ENCODE results near the gene TFAP2B.

Gene TFAP2B

DNA sequence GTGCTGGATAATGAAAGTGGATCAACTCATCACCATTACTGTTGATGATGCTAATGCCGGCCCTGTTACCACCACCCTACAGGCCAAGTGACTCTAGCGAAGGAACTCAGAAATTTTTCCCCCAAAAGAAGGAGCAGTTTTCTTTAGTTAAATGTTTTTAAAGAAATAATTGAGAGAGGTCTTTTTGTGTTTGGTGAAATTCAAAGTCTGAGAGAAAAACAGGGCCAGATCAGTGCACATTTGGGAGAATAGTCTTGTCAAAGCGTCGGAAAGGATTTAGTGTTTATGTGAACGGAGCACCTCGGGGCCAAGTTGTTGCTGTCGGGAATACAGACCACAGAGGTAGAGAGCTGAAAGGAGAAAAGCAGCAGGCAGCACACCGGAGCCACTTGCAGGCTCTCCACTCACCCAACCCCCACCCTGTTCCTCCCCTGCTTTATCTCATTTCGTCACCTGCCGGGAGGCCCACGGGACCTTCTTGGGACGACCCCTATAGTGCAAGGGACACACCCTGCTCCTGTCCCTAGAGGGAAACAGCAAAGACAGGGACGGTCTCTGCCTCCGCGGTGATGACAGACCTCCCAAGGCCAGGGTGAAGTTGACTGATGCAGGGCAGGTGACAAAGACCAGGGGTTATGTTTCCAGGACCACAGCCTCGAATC, 6.8 kb downstream of the TFAP2B start:
- DNase-seq (ENCODE audit: low spot score) = no peak

DNA sequence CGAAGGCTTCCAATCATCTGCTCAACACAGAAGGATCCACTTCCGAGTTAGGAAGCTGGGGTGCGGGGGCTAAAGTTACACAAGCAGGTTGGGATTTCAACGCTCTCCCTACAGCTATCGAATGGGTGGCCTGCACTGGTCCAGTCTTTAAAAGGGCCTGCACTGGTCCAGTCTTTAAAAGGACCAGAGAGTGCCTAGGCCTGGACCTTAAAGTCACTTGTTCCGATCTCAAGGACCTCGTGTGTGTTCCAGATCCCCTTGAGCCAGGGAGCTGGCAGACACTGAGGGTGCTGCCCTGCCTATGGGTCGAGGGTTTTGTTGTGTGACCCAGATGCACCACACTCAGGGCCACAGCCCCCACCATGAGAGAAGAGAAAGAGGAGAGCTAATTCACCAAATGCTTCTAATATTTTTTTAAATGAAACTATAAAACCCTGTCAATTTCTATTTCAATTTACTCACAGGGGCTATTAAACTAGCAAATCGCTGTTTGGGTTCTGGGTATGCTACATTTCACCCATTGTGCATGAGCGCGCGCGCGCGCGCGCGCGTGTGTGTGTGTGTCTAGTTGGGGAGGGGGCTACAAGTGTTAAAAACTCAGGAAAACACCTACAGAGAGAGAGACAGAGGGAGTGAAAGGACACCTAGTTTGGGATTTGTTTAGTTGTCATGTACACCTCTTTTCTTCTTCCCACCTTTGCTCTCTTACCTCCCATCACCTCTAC, 7.5 kb downstream of the TFAP2B start:
- DNase-seq (ENCODE audit: low spot score) = no peak

DNA sequence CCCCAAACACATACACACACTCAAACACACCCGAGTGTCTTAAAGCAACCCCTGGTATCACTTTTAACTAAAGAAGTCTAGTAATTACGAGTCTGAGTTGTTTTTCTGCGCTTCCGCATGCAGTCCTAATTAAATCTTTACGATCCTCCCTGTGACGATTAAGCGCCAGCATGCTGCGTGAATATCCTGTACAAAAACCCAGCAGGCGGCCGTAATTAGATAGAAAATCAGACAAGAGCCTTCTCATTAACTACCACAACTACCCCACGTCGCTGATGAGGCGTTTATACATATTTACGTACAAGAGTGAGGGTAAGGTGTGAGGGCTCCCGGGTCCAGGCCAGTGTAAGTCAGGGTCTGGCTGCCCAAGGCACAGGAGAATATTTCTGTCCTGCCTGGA, 8.1 kb downstream of the TFAP2B start:
- no peak for DNase-seq (ENCODE audit: low spot score)

DNA sequence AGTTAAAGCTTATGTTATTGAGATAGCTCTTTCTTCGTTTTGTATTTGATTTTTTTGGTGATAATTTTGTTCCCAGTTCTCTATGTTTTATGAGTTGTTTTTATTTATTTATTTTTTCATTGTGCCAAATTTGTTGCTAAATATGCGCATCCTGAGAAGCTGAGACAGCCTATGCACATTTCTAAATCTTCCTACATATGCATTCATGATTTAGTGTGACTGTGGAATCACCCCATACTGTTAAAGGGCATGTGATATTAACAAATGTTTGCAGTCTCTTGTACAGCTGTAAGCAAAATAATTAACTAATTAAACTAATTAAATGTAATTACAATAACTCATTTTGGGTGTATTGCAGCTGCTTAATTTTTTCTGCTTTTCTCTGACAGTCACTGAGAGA, 10.4 kb downstream of the TFAP2B start:
- DNase-seq (ENCODE audit: low spot score) = no peak

DNA sequence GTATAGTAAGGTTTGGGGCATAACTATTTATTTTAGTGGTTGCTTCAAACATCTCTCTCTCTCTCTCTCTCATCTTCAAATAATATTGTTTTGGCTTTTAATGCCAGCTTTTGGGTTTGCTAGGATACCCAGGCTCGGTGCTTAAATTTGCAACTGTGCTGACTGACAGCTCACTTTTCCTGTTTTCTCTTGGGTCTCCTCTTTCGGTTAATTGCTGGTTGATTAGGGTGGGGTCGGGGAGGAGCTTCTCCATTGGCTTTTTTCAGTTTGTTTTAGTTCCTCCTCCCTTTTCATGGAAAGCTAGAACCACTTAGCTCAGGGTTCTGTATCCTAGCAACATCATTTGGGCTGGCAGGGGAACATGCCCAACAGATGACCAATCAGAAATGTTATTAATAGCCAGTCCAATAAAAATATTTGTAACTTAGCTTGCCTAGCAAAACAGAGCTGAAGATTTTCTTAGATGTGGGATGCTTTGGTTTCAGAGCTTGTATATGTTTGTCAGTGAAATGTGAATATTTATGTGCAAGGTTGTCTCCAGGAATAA, 11.3 kb downstream of the TFAP2B start:
- DNase-seq (ENCODE audit: low spot score) = no peak

DNA sequence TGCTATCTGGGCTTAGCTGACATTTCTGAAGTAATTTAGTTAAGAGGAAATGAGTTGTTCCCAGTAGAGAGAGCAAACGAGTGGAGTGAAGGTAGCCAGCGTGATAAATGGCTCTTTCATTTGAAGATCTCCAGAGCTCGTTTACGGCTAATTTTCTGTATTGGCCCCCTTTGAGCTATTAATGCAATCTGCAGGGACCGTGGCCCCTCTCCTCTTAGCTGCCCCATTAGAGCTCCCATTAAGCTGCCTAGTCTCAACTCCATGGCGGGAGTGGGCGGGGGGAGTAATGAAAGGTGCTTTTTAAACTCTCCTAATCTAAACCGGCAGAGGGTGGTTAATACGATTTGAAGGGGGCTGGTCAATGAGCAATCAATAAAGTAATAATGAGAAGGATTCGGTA, 12.5 kb downstream of the TFAP2B start:
- DNase-seq (ENCODE audit: low spot score) = no peak

DNA sequence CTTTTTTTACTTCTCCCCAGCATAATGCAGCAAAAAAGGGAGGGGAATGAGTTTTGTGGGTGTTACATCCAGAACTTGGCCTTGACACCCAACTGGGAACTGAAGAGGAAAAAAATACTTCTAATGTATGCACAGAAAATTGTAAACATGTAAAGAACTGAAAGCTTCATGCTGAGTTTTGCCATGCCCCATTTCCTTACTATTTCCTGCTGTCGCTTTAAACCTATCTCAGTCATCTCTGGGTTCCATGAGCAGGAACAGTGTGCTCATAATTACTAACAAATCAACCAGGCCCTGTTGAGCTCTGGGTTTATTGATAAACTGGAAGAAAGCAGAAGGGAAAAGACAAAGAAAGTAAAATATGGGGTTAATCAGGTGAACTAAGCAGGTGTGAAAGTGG, 14.2 kb downstream of the TFAP2B start:
- DNase-seq (ENCODE audit: low spot score) = no peak

DNA sequence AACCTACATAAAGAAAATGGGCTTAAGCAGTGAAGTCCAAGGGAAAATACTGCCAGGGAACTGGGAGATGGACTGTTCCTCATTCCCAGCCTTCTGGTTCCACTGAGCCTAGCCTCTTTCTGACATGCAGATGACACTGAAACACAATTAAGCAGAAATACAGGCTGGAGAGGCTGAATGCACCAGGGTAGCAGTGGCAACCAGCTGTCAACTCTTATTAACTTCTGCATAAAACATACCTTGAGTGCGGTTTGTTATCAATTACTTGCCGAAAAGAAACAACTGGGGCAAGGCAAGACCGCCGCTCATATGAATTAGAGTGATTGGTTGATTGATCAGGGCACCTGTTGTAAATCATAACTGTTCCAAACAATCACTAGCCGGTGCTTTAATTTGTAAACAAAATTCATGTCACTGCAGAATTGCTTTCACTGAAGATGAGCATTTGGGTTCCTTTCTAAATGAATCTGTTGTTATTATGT, 16.3 kb downstream of the TFAP2B start:
- no peak for DNase-seq (ENCODE audit: low spot score)

DNA sequence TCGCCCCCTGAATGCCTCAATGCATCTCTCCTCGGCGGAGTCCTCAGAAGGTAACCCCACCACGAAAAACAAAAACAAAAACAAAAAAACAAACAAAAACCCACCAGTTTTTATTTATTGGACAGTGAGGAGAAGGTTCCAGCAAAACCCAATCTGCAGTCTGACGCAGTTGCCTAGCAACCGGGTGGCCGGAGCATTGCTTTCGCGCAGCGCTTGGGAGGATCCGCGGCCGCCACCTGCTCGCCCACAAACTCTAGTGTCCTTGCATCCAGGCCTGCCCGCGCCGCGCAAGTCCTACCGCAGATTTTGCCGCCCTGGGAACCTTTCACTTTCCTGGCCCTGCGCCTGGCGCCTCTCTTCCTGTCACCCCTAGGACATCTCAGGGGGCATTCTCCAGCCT, 17.6 kb downstream of the TFAP2B start:
- DNase-seq (ENCODE audit: low spot score) = no peak

DNA sequence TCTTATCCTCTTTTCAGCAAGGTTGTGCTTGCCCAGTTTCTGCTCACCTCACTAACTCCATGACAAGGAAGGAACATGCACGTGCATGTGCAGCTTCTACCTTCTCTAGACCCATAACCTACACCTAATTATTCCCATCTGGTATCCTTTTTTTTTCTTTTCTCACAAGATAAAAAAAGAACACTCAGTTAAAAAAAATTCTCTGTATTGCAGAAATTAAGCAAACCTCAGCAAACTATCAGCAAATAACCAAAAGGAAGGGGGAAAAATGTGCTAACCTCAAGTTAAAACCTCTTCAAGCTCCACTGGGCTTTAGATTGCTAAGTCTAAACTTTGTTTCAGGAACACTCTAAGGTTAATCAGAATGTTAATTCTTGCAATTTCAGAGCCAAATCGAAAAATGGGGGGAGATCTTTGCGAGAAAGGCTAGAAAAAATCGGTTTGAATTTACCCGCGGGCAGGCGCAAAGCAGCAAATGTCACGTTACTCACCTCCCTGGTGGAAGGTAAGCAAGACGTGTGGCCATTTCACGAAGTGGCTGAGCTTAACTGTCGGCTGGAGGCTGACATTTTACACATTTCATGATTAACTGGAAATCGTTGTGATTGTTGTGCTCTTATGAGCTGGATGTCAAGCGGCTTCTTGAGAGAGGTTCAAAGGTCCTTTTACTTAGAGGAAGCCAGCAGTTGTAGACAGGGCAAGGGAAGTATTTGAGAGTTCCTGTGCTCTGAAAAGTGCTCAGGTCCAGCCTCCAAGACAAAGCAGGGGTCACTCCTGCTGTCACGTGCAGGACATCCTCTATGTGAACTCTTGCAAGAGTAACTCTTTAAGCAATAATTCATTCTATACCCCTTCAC, 19.1 kb downstream of the TFAP2B start:
- no peak for DNase-seq (ENCODE audit: low spot score)

DNA sequence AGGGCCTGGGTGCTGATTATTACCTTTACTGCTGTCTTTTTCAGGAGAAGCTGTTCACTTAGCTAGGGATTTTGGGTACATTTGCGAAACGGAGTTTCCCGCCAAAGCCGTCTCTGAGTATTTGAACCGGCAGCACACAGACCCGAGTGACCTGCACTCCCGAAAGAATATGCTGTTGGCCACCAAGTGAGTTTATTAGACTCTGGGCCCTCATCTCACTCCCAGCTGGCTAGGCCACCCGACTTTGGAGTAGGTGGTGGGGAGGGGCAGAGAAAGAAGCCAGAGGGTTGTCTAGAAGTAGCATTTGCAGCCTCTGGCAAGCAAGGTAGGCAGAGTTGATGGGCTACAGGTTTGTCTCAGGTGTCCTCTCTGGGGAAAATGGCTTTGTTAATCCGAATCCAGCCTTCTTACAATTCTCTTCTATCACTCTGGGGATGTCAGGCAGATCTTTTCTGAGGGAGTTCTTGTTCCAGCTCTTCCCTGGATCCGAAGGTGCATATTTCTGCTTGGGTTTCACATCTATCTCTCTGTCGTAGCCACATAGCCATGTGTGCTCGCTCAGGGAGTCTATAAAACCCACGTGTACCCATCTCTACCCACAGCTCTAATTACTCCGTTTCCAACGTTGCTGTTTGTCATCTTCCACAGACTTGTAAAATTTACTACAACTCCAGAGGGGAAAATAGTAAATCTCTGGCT, 21.6 kb downstream of the TFAP2B start:
- no peak for DNase-seq (ENCODE audit: low spot score)

DNA sequence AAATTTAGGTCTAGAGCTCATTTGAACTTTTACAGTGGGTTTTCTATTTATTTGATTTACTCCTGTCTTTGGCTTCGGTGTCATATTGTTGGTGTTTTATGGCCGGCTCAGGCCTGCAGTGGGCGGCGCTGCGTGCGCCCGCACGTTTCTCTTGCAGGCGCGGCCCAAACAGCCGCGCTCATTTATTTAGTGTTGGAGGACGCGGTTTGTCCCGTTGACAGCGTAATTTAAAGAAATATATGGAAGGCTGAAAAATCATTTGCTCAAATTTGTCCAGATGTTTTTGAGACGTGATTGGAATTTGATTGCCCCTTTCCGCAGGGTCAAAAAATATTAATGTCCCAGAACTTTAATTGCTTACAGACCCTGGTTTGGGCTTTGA, 22.1 kb downstream of the TFAP2B start:
- no peak for DNase-seq (ENCODE audit: low spot score)

DNA sequence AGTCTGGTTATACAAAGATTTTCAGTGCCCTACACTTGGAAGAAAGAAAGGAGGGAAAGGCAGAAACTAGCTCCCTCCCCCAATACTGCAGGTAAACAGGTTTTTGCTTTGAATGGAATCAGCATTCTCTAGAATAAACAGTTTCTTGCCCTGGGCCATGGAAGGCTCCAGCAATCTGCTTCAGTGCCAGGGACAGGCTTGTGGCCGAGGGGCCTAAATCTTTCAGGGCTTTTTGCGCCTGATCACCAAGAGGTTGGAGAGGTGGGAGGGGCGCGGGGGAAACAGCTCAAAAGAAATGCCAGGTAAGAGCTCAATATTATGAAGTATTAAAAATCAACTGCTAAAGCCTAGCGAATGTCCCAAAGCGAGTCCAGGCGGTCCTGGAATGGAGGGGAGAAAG, 23.8 kb downstream of the TFAP2B start:
- DNase-seq (ENCODE audit: low spot score) = no peak

DNA sequence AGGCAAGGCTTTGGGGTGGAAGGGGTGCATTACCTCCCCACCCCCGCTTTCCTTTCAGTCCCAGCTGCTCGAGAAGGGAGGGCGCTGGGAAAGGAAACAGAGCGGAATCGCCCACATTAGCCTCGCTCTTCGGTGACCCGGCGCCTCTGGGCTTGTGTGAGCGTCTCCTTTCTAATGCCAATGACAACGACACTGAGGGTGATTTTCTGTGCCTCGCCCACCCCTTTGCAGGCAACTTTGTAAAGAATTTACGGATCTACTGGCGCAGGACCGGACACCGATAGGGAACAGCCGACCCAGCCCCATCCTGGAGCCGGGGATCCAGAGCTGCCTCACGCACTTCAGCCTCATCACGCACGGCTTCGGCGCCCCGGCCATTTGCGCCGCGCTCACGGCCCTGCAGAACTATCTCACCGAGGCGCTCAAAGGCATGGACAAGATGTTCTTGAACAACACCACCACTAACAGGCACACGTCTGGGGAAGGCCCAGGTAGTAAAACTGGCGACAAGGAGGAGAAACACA, 24.3 kb downstream of the TFAP2B start:
- DNase-seq (ENCODE audit: low spot score) = no peak

DNA sequence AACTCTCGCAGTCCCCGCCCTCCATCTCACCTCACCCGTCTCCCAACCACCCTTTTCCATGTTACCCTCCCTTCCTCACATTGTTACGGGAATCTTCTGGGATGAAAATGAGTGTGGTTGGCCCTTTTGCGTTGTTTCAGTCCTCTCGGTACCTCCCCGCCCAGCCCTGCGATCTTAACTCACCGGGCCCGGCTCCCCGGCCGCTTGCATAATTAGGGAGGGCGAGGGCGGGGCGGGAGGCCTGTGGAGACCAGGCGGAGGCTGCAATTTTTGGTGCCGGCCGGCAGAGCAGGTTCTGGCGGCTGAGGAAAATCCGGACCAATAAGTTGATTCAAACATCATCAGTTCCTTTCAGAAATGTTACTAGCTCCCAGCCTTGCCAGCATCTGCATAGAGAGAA, 25.2 kb downstream of the TFAP2B start:
- DNase-seq (ENCODE audit: low spot score) = no peak

DNA sequence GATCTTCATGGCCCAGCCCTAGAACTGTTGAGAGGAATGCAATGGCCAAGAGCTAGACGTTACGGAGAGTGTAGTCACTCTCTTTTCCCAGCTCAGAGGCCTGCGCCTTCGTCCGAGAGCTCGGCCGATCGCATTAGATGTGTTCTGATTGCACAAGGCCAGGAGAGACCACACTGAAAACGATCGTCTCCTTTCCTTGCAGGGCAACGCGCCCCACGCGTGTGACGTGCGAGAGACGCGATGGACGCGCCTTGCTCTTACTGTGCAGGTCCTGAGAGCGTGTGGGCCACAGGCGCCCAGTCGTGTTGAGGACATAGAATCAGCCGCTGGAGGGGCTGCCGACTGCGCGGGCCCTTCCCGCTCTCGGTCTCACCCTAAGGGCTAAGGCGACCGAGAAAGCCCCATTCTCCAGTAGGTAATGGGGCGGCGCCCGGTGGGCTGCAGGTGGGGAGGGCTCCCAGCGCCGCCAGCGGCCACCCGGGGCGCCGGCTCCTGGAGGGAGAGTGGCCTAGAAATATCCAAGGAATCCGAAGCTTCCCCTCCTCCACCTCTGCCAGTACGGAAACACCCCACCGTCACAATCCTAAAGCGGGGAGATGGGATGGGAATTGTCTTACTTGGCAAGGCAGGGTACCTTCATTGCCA, 26.9 kb downstream of the TFAP2B start:
- DNase-seq (ENCODE audit: low spot score) = no peak

DNA sequence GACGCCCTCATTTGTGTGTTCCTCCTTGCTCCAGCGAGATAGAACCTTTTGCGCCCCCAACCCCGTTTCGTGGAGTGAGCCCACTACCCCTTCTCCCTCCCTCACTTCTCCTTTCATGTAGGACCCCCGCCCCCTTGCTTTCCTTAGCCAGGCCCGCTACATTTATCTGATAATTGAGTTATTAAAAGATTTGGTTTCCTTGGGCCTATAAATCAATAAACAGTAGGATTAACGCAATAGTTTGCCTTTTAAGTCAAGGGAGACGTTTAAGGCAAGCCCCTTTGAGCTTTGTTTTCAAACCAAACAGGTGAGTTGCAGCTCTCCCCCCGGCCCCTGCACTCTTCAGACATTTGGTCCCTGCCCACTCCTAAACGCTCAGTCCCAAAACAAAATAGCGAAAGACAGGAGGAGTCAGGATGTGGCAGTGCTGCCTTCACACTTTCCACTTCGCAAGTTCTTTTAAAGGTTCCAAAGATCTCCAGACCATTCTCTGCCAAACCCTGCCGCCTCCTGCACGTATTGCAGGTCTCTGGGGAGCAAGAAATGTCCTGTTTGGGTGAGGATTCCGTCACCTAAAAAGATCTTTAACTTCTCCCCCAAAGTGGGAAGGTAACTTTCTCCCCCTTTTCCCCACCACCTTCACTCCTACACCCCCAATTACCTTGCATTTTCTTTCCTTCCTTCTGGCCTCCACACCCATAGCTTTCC, 27.6 kb downstream of the TFAP2B start:
- DNase-seq (ENCODE audit: low spot score) = no peak

DNA sequence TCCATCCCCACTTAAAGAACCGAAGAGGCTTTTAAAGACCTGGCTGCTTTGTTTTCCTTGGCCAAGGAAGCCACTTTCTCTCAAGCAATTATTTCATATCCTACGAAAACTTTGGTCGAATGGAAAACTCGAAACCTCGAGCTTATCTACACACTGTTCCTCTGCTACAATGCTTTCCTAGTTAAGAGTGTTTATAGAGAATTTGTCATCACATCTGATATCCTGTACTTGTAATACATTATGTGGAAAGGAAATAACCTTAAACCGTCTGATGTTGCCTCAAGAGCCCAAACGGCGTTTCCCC, 28.1 kb downstream of the TFAP2B start:
- no peak for DNase-seq (ENCODE audit: low spot score)

DNA sequence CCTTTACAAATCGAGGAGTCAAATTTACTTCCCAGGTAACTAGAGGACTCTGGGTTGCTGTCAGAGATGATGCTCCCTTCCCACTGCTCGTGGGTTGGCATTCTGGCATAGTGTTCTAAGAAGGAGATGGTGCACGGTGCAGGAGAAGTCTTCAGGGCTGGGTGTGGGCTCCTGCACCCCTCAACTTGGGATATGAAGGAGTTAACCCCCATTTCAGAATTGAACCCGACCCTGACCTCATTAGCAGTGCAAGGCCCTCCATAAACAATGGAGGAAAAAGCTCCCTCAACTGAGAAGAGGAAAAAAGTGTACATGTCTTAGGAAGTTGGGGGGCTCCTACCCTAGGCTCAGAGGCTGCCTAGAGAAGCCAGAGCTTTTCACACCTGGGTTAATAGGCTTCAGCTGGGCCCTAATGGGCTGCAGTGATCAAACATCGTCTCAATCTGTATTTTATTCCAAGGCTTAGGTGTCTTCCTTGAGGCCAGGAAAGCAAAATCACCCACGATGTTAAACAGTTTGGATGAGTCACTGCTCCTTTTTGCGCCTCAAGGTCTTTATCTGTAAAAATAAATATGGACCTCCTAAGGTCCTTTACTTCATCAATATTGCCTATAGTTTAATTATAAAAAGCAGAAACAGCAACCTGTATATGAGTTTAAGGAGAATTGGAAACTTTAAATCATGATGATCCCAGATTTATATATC, 29.4 kb downstream of the TFAP2B start:
- DNase-seq (ENCODE audit: low spot score) = no peak
